Measurements from ENCODE around the gene TRIO. TPM values are rescaled to one million over a fixed set of nuclear protein-coding genes. Genes with fewer than 3 reads are reported as not detected.
A peak's percentile ranks its signal among the peaks of the same experiment; 100 is the strongest.

TRIO gene
- total RNA-seq, 1 donor from 2014 or later = 163 TPM

- peaks cover 3% of the 10 kb centered on the region for H3K4me1 Mint-ChIP-seq (ENCODE audit: low read depth)
- H3K36me3 Mint-ChIP-seq (ENCODE audit: insufficient read depth) = peaks cover 31% of the 10 kb centered on the region
- H3K9me3 Mint-ChIP-seq (ENCODE audit: low read depth) = no peaks in the 10 kb centered on the region
- H3K27ac Mint-ChIP-seq = peak overlapping the region; percentile 34
- no peak for DNase-seq (ENCODE audit: low spot score, unreplicated experiment)
- TF ChIP-seq, protein P1, sequence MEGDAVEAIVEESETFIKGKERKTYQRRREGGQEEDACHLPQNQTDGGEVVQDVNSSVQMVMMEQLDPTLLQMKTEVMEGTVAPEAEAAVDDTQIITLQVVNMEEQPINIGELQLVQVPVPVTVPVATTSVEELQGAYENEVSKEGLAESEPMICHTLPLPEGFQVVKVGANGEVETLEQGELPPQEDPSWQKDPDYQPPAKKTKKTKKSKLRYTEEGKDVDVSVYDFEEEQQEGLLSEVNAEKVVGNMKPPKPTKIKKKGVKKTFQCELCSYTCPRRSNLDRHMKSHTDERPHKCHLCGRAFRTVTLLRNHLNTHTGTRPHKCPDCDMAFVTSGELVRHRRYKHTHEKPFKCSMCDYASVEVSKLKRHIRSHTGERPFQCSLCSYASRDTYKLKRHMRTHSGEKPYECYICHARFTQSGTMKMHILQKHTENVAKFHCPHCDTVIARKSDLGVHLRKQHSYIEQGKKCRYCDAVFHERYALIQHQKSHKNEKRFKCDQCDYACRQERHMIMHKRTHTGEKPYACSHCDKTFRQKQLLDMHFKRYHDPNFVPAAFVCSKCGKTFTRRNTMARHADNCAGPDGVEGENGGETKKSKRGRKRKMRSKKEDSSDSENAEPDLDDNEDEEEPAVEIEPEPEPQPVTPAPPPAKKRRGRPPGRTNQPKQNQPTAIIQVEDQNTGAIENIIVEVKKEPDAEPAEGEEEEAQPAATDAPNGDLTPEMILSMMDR (IDR thresholded peaks at IDR 0.05; ENCODE audit: unreplicated experiment) = no peak
- no peaks in the 10 kb centered on the region for H3K27me3 Mint-ChIP-seq
- H3K4me3 Mint-ChIP-seq (ENCODE audit: low read depth) = no peak overlapping the region
Observed at GRCh38 chr5:14396737-14397136, 253.6 kb downstream of the TRIO start.

DNA sequence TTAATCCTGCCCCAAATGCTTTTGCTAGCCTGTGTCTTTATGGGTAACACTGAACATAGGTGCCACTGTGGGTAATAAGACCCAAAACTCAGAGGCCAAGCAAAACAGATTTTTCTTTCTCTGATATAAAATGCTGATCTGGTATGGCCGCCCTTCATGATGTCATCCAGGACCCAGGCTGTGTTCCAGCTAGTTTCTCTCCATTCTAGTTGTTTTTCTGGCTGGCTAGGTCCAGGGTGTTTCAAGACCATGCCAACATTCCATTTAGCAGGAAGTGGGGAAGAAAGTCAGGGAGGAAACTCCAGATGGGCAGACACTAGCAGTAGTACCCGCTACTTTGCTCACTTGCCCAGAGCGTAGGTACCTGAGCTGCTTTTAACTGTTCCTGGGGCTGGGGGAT is 254.6 kb downstream of the TRIO start:
- Mint-ChIP-seq H3K4me3 (ENCODE audit: low read depth) (no peak overlapping the region), H3K27me3 (no peaks in the 10 kb centered on the region), H3K36me3 (ENCODE audit: insufficient read depth) (peaks cover 32% of the 10 kb centered on the region), H3K4me1 (ENCODE audit: low read depth) (peaks cover 3% of the 10 kb centered on the region), H3K9me3 (ENCODE audit: low read depth) (peaks cover 2% of the 10 kb centered on the region), H3K27ac (no peak overlapping the region)
- DNase-seq (ENCODE audit: low spot score, unreplicated experiment) = no peak
- TF ChIP-seq, protein P1 (IDR thresholded peaks at IDR 0.05; ENCODE audit: unreplicated experiment) = no peak

DNA sequence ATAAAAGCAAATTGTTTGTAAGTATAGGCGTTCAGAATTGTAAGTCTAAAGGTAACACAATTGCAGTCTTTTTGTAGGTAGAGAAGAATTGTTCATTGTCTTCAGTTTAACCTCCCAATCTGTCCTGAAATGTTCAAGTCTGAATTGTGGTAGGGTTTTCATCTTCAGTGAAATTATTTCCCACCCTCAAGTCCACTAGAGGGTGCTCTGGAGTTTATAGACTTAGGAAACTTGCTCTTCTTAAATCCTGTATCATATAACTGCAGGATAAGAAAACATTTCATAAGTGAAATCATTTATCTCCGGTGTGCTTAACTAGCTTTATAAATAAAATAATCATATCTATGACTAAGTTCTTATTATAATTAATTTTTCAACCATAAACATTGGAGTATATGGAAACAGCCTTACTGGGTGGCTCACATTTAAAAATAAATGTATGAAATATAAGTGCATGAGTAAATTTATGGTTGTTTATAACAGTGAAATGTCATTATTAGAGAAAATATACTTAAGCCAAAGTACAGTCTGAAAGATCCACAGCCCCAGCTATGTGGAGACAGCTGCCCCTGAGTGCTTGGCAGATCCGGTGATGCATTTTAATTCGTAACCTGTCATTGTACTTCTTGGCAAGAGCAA is 256.0 kb downstream of the TRIO start:
- Mint-ChIP-seq H3K9me3 (ENCODE audit: low read depth) (peaks cover 3% of the 10 kb centered on the region), H3K36me3 (ENCODE audit: insufficient read depth) (peaks cover 27% of the 10 kb centered on the region), H3K4me1 (ENCODE audit: low read depth) (peaks cover 3% of the 10 kb centered on the region), H3K4me3 (ENCODE audit: low read depth) (no peak overlapping the region), H3K27ac (no peak overlapping the region), H3K27me3 (no peaks in the 10 kb centered on the region)
- TF ChIP-seq, protein P1 (IDR thresholded peaks at IDR 0.05; ENCODE audit: unreplicated experiment) = peak; percentile 80
- DNase-seq (ENCODE audit: low spot score, unreplicated experiment) = no peak

DNA sequence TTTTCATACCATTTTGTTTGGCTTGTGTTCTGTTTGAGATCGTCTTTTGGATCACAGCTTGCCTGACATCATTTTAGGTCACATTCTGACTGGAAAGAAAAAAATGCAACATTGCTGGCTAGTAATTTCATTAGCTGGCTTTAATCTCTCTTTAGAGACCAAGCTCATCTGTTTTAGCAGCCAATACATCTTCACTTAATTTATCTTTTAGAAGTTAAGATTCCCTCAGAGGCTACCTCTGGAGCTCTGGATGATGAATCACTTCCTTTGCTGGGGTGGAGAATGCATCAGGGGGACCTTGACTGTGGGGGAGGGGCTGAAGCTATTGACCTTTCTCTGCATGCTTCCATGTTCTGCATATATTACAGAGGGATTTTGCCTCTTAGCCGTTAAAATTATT is 256.9 kb downstream of the TRIO start:
- no peak overlapping the region for H3K4me3 Mint-ChIP-seq (ENCODE audit: low read depth)
- H3K36me3 Mint-ChIP-seq (ENCODE audit: insufficient read depth) = peaks cover 27% of the 10 kb centered on the region
- peaks cover 6% of the 10 kb centered on the region for H3K4me1 Mint-ChIP-seq (ENCODE audit: low read depth)
- H3K27ac Mint-ChIP-seq = no peak overlapping the region
- TF ChIP-seq, protein P1 (IDR thresholded peaks at IDR 0.05; ENCODE audit: unreplicated experiment) = no peak
- no peaks in the 10 kb centered on the region for H3K27me3 Mint-ChIP-seq
- no peak for DNase-seq (ENCODE audit: low spot score, unreplicated experiment)
- peaks cover 3% of the 10 kb centered on the region for H3K9me3 Mint-ChIP-seq (ENCODE audit: low read depth)

- Mint-ChIP-seq H3K4me3 (ENCODE audit: low read depth) (no peak overlapping the region), H3K27ac (no peak overlapping the region), H3K4me1 (ENCODE audit: low read depth) (peaks cover 8% of the 10 kb centered on the region), H3K9me3 (ENCODE audit: low read depth) (peaks cover 3% of the 10 kb centered on the region), H3K27me3 (no peaks in the 10 kb centered on the region), H3K36me3 (ENCODE audit: insufficient read depth) (peaks cover 29% of the 10 kb centered on the region)
- TF ChIP-seq, protein P1 (IDR thresholded peaks at IDR 0.05; ENCODE audit: unreplicated experiment) = no peak
- no peak for DNase-seq (ENCODE audit: low spot score, unreplicated experiment)
Observed at GRCh38 chr5:14400611-14401010, 257.5 kb downstream of the TRIO start.

All from progenitor cell of endocrine pancreas (in vitro differentiated cells).